NCI-H82 (cell line): Measurements from ENCODE around the gene BCAS4.
"Not testable (repeated sequence)": the region's sequence is repeated elsewhere in the genome, so short reads cannot be mapped to it uniquely, and the experiment has no call there.

Experiments used
- DNase-seq: peaks from one replicate; lab custom pipeline; 2025; lab: John Stamatoyannopoulos, UW

Gene BCAS4

GRCh38 chr20:50799176-50799889, 4.5 kb downstream of the BCAS4 start:
- no peak for DNase-seq

DNA sequence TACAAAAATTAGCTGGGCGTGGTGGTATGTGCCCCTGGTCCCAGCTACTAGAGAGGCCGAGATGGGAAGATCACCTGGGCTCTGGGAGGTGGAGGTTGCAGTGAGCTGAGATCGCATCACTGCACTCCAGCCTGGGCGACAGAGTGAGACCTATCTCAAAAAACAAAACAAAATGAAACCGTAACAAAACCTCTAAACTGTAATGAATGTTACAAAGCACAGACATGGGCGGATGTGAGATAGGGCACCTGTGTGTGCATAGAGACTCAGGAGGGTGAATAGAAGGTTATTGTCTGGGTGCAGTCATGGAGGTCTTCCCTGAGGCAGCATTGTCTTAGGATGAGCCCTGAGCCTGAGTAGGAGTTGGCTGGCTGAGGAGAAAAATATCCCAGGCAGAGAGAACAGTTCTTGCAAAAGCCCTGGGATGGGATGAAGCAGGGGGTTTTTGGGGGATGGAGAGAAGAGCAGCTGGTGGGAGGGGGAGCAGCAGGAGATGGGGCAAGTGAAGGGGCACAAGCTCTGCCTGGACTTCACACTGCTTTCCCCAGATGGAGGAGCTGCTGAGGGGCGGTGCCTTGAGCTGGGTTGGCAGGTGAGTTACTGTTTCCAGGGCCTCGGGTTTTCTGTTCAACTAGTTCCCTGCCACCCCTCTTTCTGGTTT, 5.2 kb downstream of the BCAS4 start:
- DNase-seq: no peak

- not testable (repeated sequence) for DNase-seq
Observed at GRCh38 chr20:50800986-50801746, 6.3 kb downstream of the BCAS4 start.

GRCh38 chr20:50801747-50802125, 6.9 kb downstream of the BCAS4 start:
- DNase-seq: no peak

GRCh38 chr20:50802289-50802688, 7.4 kb downstream of the BCAS4 start:
- no peak for DNase-seq

DNA sequence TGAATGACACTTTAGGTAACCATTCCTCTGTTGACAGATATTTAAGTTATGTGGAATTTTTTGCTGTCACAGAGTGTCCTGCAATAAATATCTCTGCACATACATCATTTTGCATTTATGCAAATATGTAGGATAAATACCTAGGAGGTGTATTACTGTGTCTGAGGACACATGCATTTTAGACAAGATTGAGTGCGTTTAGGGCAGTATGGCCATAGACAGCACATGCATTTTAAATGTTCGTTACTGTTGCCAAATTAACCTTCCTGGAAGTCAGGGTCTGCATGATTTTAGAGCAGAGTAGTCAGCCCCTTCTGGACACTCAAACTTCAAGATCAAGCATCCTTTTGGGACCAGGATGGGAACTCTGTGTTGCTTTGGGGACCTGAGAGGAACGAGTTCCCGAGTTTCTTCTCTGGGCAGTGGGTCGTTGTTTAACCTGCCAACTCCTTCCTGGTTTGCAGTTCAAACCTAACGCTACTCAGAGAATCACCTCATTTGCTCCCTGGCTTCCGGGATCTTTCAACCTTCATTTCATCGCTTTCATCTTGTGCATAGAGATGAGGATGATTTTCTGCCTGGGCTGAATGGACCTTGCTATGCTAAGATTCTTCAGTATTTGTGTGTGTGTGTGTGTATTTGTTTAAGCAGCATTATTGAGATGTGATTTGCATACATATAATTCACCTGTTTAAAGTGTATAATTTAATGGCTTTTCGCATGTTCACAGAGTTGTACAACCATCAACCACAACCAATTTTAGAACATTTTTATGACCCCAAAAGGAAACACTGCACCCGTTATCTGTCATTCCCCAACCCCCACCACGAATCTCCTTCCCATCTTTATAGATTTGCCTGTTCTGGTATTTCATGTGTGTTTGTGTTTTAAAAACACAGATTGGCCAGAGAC, 9.8 kb downstream of the BCAS4 start:
- DNase-seq: no peak

- DNase-seq: no peak
Observed at GRCh38 chr20:50805349-50805684, 10.5 kb downstream of the BCAS4 start.

DNA sequence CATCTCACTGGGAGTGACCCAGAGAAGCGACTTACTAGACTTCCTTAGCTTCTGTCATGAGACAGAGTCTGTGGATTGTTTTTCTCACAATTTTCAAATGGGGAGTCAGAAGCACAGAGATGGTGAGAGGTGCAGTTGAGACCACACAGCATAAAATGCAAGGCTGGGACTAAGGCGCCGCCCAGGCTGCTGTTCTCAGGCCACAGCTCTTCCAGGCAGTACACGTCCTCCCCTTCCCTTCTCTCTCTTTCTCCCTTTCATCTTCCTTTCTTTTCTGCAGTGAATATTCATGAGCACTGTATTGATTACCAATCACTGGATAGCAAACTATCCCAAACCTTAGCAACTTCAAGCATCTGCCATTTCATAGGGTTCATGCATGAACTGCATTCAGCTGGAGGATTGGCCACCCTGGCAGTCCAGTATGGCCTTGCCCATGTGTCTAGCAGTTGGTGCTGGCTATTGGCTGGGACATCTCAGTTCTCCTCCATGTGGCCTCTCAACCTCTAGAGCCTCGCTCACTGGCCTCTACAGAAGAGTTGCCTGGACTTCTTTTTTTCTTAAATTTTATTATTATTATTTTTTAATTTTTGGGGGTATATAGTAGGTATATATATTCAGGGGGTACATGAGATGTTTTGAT, 11.4 kb downstream of the BCAS4 start:
- no peak for DNase-seq

DNA sequence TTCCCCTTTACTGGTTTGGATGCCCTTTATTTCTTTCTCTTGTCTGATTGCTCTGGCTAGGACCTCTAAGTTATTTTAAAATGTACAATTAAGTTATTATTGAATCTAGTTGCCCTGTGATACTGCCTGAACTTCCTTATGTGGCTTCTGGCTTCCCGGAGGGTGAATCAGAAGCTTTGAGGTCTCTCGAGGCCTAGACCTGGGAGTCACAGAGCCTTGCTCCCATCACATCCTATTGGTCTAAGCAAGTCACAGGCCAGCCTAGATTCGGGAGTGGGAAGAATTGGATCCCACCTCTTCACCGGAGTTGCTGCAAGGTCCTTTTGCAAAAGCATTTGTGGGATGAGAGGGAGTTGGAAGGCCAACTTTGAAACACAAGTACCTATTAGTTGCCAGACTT, 15.2 kb downstream of the BCAS4 start:
- no peak for DNase-seq

DNA sequence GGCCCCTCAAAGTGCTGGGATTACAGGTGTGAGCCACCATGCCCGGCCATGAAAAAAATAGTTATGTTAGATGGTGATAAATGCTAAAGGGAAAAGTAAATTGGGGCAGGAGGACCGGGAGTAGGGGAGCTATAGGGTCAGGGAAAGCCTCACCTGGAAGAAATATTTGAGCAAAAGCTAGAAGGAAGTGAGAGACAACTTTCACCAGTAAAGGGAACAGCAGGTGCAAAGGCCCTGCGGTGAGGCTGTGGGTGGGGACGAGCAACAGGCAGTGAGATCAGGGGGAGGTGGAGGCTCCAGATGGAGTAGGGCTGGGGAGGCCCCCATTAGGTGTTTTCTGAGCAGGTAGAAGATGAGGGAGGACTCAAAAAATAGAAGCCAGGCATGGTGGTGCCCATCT, 16.0 kb downstream of the BCAS4 start:
- no peak for DNase-seq

- DNase-seq: no peak
Observed at GRCh38 chr20:50813101-50813643, 18.3 kb downstream of the BCAS4 start.

DNA sequence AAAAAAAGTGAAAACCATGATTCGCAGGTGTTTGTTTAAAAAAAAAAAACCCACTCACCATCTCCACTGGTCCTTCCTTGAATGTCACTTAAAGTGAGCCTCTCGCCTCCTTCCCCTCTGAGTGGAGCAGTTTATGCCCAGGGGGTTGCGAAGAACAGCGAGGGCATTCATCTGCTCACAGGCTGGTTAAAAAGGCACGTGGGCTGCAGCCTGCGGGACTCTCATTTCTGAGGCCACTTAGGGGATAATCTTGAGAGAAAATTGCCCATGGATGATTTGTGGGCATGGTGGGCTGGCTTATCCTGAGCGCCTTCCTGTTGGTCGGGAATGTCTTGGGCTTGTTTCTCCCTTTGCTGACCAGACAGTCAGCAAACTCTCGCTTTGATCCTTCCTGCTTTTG, 18.9 kb downstream of the BCAS4 start:
- DNase-seq: no peak

DNA sequence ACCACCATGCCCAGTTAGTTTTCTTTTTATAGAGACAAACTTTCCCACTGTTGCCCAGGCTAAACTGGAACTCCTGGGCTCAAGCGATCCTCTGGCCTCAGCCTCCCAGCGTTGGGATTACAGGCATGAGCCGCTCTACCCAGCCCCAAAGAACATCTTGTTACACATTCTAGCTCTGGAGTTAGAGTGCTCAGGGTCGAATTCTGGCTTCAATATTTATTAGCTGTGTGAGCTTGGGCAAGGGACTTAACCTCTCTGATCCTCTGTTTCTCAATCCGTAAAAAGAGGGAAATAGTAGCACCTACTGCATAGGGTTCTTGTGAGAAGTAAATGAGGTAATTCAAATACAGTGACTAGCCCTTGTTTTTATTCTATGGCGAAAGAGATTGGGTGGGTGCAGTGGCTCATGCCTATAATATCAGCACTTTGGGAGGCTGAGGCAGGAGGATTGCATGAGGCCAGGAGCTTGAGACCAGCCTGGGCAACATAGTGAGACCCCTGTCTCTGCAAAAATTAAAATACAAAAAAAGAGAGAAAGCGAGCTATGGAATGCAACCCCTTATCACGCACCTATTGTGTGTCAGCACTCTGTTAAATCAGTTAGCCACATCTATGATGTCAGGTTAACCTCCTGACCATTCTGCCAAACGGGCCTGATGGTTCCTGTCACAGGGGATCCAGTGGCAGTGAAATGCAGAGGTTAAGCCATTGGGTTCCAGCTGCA, 19.7 kb downstream of the BCAS4 start:
- DNase-seq: no peak

- no peak for DNase-seq
Observed at GRCh38 chr20:50815162-50815989, 20.5 kb downstream of the BCAS4 start.

DNA sequence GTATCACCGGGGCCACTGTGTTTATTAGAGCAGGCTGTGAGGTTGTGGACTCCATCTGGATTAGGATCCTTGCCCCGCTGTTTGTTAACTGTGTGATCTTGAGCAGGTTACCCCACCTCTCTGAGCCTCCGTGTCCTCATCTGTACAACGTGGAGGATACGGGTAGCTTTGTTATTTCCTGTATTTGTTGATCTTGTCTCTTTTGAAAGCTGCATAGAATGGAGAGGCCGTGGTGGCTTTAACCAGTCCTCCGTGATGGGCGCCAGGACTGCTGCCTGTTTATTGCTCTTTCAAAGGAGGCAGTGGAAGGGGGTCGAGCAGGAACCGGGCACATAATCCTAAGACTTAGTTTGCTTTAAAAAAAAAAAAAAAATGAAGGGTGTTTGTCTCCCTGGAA, 22.9 kb downstream of the BCAS4 start:
- DNase-seq: no peak

- no peak for DNase-seq
Observed at GRCh38 chr20:50819349-50819748, 24.5 kb downstream of the BCAS4 start.

DNA sequence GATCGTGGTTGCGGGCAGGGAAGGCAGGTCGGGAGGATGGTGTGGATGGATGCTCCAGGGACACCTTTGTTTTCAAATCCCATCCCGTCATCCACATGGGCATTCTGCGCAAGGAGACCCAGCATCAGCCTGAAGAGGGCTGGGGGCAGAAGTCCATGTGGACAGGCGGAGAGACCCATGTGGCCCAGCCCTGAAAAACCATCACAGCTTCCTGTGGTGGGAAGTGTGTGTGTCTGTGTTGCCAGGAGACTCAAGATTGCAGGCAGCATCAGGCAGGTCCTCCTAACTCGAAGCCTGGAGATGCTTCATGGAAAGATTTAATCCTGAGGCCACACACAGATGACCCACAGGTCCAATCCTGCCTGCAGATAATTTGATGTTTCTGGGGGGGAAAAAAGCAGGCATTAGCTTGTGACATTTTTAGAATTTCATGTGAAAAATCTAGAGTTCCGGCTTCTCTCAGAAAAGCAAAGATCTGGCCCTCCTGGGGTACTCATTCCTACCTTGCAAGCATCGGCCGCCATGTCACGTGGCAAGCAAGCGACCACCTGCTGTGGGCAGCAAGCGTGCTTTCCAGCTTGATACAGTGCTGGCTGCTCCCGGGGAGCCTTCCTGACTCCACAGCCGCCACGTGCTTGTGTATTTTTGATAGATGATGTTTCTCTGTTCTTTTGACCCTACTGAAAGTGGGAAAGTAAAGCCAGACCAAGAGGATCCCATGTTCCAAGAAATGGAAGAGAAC, 25.8 kb downstream of the BCAS4 start:
- DNase-seq: no peak

DNA sequence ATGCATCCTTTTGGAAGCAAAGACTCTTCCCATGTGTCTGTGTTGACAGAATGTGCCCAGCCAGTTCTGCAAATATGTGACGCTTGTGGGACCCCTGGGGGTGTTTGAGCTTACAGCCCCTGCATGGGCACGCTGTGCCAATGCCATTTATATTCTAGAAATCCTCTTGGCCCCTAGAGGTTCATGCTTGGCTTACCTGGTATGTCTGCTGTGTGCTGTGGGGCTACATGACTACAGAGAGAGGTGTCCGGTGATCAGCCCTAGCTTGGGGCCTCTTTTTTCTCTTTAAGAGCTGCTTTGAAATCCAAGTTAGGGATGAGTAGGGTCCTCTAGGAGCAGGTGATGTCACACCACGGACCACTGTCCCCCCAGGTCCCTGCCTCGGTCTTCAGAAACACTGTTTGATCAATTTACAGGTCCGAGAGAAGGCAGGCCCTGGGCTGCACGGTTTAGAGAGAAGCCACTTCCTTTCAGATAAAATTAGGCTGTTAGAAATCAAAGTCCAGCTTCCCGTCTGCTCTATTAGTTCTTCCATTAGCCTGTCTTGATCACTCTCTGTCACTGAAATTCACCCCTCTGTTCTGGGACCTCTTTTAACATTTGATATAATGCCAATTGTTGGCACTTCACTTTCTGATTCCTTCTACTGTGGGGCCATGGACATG, 26.5 kb downstream of the BCAS4 start:
- no peak for DNase-seq

- DNase-seq: no peak
Observed at GRCh38 chr20:50821994-50822393, 27.1 kb downstream of the BCAS4 start.
